Measurements from ENCODE around the gene SNX3.

DNA sequence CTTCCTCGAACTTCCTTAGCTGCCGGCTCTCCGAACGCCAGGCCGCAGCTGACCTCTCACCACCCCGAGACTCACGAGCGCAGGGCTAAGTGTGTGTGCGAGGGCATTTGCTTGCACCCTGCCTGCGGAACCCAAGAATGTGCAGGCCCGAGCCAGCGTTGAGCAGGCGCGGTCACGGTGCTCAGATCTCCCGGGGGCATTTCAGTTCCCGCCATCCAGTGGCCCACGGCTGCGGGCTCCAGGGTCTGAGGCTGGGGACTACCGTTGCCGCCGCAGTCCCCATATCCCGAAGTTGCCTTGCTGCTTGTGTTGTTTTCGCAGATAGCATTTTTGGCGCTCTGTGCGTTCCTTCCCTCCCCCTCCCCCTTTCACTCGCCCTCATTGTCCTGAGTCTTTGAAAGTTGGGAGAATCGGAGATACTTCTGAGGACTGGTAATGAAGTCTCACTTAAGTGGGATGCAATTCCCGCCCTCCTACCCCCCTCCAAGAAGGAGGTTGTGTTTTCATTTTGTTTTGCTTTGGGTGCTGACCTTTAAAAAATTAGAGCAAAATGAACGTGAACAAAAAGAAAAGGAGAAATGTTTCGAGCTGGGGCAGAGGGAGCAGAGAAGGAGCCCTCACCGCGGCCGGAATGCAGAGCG lies 93.3 kb downstream of the SNX3 start:
- TF ChIP-seq, protein P1, sequence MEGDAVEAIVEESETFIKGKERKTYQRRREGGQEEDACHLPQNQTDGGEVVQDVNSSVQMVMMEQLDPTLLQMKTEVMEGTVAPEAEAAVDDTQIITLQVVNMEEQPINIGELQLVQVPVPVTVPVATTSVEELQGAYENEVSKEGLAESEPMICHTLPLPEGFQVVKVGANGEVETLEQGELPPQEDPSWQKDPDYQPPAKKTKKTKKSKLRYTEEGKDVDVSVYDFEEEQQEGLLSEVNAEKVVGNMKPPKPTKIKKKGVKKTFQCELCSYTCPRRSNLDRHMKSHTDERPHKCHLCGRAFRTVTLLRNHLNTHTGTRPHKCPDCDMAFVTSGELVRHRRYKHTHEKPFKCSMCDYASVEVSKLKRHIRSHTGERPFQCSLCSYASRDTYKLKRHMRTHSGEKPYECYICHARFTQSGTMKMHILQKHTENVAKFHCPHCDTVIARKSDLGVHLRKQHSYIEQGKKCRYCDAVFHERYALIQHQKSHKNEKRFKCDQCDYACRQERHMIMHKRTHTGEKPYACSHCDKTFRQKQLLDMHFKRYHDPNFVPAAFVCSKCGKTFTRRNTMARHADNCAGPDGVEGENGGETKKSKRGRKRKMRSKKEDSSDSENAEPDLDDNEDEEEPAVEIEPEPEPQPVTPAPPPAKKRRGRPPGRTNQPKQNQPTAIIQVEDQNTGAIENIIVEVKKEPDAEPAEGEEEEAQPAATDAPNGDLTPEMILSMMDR (IDR thresholded peaks at IDR 0.05), result no peak
- no peak for TF ChIP-seq POLR2A (IDR thresholded peaks at IDR 0.05)

Data from tibial nerve (tissue), 3 donors.